ENCODE measurements around the gene ACADSB.

ACADSB gene

GRCh38 chr10:123100030-123100762, 91.4 kb downstream of the ACADSB start:
- DNase-seq (ENCODE audit: low spot score) = no peak

GRCh38 chr10:123101872-123102271, 93.1 kb downstream of the ACADSB start:
- DNase-seq (ENCODE audit: low spot score) = no peak

- DNase-seq (ENCODE audit: low spot score) = no peak
These were observed 93.9 kb downstream of the ACADSB start for GRCh38 chr10:123102673-123103072.

- DNase-seq (ENCODE audit: low spot score) = no peak
These were observed 95.1 kb downstream of the ACADSB start for GRCh38 chr10:123103944-123104343.
